NCI-H460 (cell line): Measurements from ENCODE around the gene ANKRD13D. TPM values are rescaled to one million over a fixed set of nuclear protein-coding genes. Genes with fewer than 3 reads are reported as not detected.

Source experiments
- DNase-seq: peaks from one replicate; pipeline ENCODE4 v3.0.0-alpha.2; 2016; ENCODE audit warnings: low read depth; ENCODE audit errors: extremely low read depth
- total RNA-seq: library from RNA; depleted of rRNA; stranded (reverse); fragments of >200 nt; shearing (Covaris generic); gene quantifications from 2 replicates; pipeline ENCODE4 v1.2.3, GENCODE V29; 2014; rRNA removed

The ANKRD13D gene
- total RNA-seq, 1 experiment from 2014 or later: 21.2 TPM

DNA sequence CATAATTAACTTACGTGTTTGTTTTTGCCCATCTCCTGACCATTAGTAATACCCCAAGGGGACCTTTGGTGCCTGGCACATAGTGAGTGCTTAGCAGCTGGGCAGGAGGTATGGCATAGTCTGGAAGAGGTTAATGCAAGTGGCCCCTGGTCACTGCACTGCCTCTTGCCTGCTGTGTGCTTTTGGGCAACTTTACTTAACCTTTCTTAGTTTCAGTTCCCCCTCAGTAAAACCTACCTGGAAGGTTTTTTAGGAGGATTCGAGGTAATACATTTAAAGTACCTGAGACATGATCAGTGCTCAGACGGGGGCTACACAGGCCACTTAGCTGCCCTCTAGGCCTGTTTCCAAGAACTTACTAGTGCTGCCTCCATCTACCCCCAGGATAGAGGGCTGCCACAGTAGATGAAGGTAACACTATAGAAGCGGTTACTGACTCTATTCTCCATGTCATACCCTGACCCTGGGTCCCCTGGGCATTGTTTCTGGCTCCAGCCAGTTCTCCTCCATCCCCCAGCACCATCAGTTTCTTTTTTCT, 60.9 kb downstream of the ANKRD13D start:
- DNase-seq: no peak

DNA sequence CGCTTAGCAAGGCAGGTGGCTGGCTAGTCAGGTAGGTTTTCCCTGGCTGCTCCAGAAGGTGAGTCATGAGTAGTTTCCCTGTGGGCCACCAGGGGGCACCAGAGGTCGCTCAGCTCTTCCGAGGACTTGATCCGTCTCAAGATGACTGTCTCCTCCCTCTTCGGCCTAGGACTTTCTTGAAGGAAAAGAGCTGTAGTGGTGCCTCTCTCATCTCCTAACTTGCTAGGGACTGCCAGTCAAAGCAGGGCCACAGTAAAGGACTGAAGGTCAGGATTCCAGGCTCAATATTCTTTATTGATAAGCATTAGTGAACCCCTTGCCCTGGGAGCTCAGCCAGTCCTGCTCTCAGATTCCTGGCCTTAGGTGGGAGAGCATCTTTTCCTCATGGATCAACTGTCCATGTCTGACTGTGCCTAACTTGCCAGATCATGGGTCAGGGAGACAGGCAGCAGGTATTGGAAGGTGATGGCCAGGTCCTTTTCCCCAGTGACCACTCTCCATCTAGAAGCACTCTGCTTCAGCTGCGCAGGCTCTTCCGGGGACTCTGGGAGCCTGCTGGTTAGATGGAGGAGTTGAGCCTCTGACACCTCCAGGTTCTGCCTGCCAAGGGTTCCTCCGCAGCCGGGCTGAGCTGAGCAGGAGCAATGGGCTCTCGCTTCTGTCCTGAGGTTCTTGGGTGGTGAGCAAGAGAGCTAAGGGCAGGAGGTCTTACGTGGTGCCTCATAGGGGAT, 62.3 kb downstream of the ANKRD13D start:
- peak; percentile 57 for DNase-seq

Other genes with a start within 250 kb of the ANKRD13D start
- 6.5 and 8.9 TPM in 2 replicates for gene RHOD, start 232.5 kb upstream of the ANKRD13D start, total RNA-seq
- 15.1 and 18.5 TPM in 2 replicates for gene KDM2A, start 170.0 kb upstream of the ANKRD13D start, total RNA-seq
- 39.2 and 40.7 TPM in 2 replicates for gene GRK2, start 22.8 kb upstream of the ANKRD13D start, total RNA-seq
- gene SSH3, start 14.2 kb downstream of the ANKRD13D start, total RNA-seq: 5.0 and 8.6 TPM in 2 replicates
- gene POLD4, start 64.2 kb downstream of the ANKRD13D start, total RNA-seq: 62.8 and 75.5 TPM in 2 replicates
- gene CLCF1, start 84.3 kb downstream of the ANKRD13D start, total RNA-seq: 4.9 and 5.3 TPM in 2 replicates
- gene RAD9A, start 102.7 kb downstream of the ANKRD13D start, total RNA-seq: 4.2 and 5.9 TPM in 2 replicates
- 137 and 159 TPM in 2 replicates for gene PPP1CA, start 112.6 kb downstream of the ANKRD13D start, total RNA-seq
- not detected in 2 replicates for gene TBC1D10C, start 114.8 kb downstream of the ANKRD13D start, total RNA-seq
- 0.09 and 0.12 TPM in 2 replicates for gene CARNS1, start 126.4 kb downstream of the ANKRD13D start, total RNA-seq
- gene RPS6KB2, start 139.2 kb downstream of the ANKRD13D start, total RNA-seq: 21.6 and 23.6 TPM in 2 replicates
- not detected in 2 replicates for gene PTPRCAP, start 148.4 kb downstream of the ANKRD13D start, total RNA-seq
- 29.2 and 33.0 TPM in 2 replicates for gene CORO1B, start 154.2 kb downstream of the ANKRD13D start, total RNA-seq
- gene GPR152, start 163.4 kb downstream of the ANKRD13D start, total RNA-seq: not detected in 2 replicates
- gene CABP4, start 166.1 kb downstream of the ANKRD13D start, total RNA-seq: 3.2 and 4.1 TPM in 2 replicates
- 7.4 and 19.9 TPM in 2 replicates for gene TMEM134, start 179.9 kb downstream of the ANKRD13D start, total RNA-seq
- 49.2 and 49.5 TPM in 2 replicates for gene AIP, start 193.7 kb downstream of the ANKRD13D start, total RNA-seq
- gene PITPNM1, start 216.1 kb downstream of the ANKRD13D start, total RNA-seq: 24.5 TPM in 2 replicates
- gene CDK2AP2, start 218.9 kb downstream of the ANKRD13D start, total RNA-seq: 25.1 and 29.6 TPM in 2 replicates
- not detected in 2 replicates for gene CABP2, start 234.1 kb downstream of the ANKRD13D start, total RNA-seq